Fibroblast of skin of left biceps (primary cell): Measurements from ENCODE around the gene PIK3CA.
"Not testable (repeated sequence)": the region's sequence is repeated elsewhere in the genome, so short reads cannot be mapped to it uniquely, and the experiment has no call there.

Experiments used
- DNase-seq, 2 experiments: peaks; one replicate each; pipeline ENCODE4 v3.0.0-alpha.2; 2013; ENCODE audit warnings: low read depth in 2 of 2

Gene PIK3CA

DNA sequence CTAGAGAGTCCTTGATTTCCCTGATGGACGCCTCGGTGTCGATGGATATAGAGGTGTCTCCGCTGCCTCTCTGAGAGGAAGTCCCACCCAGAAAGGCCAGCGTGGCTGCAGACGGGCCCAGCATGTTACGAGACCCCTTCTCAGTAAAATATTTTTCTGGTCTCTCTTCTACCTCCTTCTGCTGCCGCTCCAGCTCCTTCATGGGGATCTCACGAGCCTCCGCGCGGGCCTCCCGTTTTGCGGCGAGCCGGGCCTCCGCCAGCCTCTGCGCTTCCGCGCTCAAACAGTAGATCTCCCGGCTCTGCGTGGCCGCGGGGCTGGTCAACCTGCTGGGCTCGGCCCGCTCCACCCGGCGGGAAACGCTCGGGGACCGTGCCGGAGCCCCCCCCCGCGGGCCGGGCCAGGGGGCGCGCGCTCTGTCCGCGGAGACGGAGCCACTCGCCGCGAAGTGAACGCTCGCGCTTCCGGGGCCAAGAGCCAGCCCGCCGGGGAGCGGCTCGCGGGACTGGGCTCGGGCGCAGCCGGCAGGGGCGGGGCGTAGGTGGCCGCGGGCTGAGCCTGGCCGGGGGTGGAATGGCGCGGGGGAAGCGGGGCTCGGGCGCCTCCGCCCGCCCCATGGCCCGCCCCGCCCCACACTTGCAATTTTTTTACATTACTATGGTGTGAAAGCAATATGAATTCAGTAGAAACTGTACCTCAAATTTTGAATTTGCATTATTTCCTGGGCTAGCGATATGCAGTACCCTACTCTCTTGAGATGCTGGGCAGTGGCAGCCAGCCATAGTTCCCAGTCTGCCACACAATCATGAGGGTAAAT is 113.0 kb downstream of the PIK3CA start:
- peak; percentile 21 to 23 for DNase-seq

GRCh38 chr3:179263134-179263533 is 115.0 kb downstream of the PIK3CA start:
- DNase-seq, result no peak

DNA sequence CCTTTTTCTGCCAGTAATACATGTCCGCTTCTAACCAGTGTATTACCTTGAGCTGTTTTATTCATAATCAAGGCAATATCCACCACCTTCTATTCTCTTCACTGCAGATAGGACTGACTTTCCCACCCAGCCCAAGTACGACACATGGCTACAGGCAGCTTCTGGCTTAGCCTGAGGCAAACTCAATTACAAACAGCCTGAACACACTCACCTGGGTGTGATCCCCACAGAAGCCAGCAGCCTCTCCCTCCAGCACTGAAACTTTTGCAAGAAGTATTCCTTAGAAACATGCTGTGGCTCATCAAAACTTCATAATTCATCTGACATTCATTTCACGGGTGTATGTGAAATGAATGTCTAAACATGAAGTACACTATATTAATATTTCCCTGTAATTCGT is 116.3 kb downstream of the PIK3CA start:
- no peak for DNase-seq

DNA sequence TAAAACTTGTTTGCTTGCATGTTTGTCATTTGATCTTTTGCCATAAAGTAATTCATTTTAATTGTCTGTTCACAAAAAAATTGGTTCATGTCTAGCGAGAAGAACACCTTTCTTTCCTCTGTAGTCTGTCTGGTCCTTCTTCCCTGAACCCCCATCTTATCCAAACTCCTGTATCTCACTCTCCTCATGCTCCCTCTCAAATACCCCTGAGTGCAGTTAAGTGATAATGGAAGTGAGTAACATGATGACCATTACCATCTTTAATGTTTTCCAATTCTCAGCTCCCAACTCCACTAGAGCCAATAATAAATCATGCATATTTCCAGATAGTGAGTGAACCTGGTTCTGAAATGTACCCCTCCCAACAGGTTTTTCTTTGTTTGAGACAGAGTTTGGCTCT is 116.9 kb downstream of the PIK3CA start:
- DNase-seq, result no peak

GRCh38 chr3:179265875-179266274 is 117.7 kb downstream of the PIK3CA start:
- DNase-seq, result no peak

- DNase-seq, result no peak
Measured at GRCh38 chr3:179266701-179267211, 118.6 kb downstream of the PIK3CA start.

- DNase-seq, result no peak
Measured at GRCh38 chr3:179268400-179269051, 120.4 kb downstream of the PIK3CA start.

DNA sequence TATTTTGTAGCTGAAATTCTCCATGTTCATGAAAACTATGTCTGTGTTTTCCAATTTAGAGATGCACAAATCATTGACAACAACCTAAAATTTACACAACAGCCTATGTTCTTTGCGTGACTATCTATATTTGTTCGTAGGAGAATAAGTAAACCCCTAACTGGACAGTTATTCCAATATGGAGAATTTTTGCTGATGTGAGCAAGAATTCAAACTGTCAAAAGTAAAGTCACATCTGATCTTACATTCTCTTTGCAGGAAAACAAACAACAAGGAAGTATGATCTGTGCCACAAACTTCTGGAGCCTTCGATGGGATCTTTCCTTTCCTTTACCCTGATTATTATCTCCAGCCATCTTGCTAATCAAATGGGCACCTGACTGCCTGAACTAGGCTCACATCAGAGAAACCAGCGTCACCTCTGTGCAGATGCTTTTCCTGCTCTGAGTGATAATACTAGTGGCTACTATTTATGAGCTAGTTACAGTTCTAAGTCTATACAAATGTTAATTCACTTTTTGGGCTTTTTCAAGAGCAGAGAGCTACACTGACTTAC is 121.1 kb downstream of the PIK3CA start:
- no peak for DNase-seq

GRCh38 chr3:179272385-179272784 is 124.2 kb downstream of the PIK3CA start:
- DNase-seq, result no peak

GRCh38 chr3:179274434-179274833 is 126.3 kb downstream of the PIK3CA start:
- DNase-seq, result not testable (repeated sequence)

DNA sequence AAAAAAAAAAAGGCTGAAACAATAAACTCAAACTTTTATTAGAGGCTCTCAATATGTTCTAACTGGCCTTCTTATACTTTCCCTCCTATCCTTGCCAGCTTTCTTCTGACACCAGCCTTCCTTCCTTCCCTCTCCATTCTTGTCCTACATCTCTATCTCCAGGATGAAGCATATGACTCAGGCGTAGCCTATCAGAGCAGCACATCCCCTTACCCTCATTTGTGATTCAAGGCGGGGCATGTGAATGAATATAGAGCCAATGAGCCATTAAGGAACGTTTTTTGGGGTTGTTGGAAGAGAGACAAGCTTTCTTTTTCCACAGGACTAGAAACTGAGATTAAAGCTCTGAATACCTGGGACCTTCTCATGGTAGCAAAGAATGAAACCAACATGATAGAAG is 127.8 kb downstream of the PIK3CA start:
- no peak for DNase-seq

DNA sequence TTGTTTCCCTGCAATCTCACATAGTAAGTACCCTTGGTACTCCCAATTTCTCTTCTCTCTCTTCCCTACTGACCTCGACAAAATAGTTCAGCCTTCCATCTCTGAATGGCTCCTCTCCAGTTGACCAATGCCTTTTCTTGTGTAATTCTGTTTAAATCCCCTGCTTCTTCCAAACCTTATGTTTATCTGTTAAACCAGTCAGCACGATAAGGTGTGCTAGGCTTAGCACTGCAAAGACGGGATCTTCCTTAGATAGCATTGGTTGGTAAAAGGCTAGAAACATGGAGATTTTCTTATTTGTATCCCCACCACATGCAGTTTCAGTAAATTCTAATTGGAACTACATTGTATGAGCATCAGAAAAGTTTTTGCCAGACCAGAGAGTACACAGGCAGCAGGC is 128.6 kb downstream of the PIK3CA start:
- no peak for DNase-seq

GRCh38 chr3:179278151-179278550 is 130.0 kb downstream of the PIK3CA start:
- DNase-seq, result no peak

GRCh38 chr3:179278932-179279693 is 131.0 kb downstream of the PIK3CA start:
- no peak for DNase-seq

DNA sequence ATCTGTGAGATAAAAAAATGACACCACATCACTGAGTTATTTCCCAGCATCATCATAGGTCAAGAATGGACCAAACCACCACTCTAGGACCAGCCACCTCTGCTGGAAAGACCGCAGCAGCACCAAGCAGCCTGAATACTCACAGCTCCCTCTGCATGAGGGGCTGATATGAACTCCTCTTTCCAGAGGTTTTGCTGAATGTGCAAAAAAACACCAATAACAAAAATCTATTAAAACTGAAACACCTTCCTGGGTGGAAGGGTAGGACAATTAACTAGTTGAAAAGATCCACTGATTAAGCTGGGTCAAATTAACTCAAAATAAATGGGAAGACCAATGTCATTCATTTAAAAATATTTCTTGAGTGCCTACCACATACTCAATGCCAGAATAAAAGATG is 131.7 kb downstream of the PIK3CA start:
- DNase-seq, result no peak

GRCh38 chr3:179281825-179282224 is 133.7 kb downstream of the PIK3CA start:
- DNase-seq, result no peak

- no peak for DNase-seq
Measured at GRCh38 chr3:179286331-179286730, 138.2 kb downstream of the PIK3CA start.

- DNase-seq, result no peak
Measured at GRCh38 chr3:179288845-179289244, 140.7 kb downstream of the PIK3CA start.

GRCh38 chr3:179289295-179289694 is 141.1 kb downstream of the PIK3CA start:
- no peak for DNase-seq
